GM12892 (cell line): ENCODE results near the gene LIN7B.

ENCODE experiments used
- POLR2A ChIP-seq: IDR thresholded peaks from 2 replicates; pipeline ENCODE4 v1.6.1; 2011; ENCODE audit warnings: low read depth, low read length, control low read depth
- POLR2AphosphoS5 ChIP-seq: IDR thresholded peaks from 2 replicates; pipeline ENCODE4 v1.6.1; 2011; ENCODE audit warnings: low read depth, low read length, control low read depth
- TAF1 ChIP-seq: IDR thresholded peaks from 2 replicates; pipeline ENCODE4 v1.6.1; 2011; ENCODE audit warnings: low read depth, mild to moderate bottlenecking, control low read depth, low read length, borderline replicate concordance

GRCh38 chr19:49103331-49104085, 10.7 kb upstream of the LIN7B start:
- no peak for TF ChIP-seq TAF1
- no peak; the same call in 1 of the 2 replicates for TF ChIP-seq POLR2A
- no peak for TF ChIP-seq POLR2AphosphoS5
